DOHH2 (cell line): ENCODE data around the gene RIPOR2.

Experiments
- H3F3A ChIP-seq: fragments of 200-600 bp; sonication (generic), shearing (Covaris generic); 2 replicates; pipeline ENCODE4 v1.6.0; 2016; ENCODE audit warnings: antibody characterized with exemption, mild to moderate bottlenecking; ENCODE audit not compliant: control insufficient read depth, insufficient read depth
- H3K27ac ChIP-seq: fragments of 200-600 bp; sonication (generic); 2 replicates; pipeline ENCODE4 v1.5.1; 2014; ENCODE audit warnings: low read depth, mild to moderate bottlenecking, low read length, moderate library complexity
- H3K27me3 ChIP-seq: fragments of 200-600 bp; sonication (generic); 2 replicates; pipeline ENCODE4 v1.6.1; 2014; ENCODE audit warnings: mild to moderate bottlenecking, low read length, mixed read lengths; ENCODE audit not compliant: control insufficient read depth
- H3K36me3 ChIP-seq: fragments of 200-600 bp; sonication (generic); 2 replicates; pipeline ENCODE4 v1.6.1; 2014; ENCODE audit warnings: mild to moderate bottlenecking, low read length, moderate library complexity, mixed read lengths; ENCODE audit not compliant: control insufficient read depth
- H3K4me1 ChIP-seq: fragments of 200-600 bp; sonication (generic); 2 replicates; pipeline ENCODE4 v1.6.1; 2014; ENCODE audit warnings: mild to moderate bottlenecking, low read length, mixed read lengths; ENCODE audit not compliant: control insufficient read depth
- H3K4me2 ChIP-seq: fragments of 200-600 bp; sonication (generic); 2 replicates; pipeline ENCODE4 v1.6.0; 2014; ENCODE audit warnings: mild to moderate bottlenecking, low read length, moderate library complexity
- H3K4me3 ChIP-seq: fragments of 200-600 bp; sonication (generic); 2 replicates; pipeline ENCODE4 v1.5.1; 2014; ENCODE audit warnings: mild to moderate bottlenecking, low read length, mixed read lengths
- H3K79me2 ChIP-seq: fragments of 200-600 bp; sonication (generic); 2 replicates; pipeline ENCODE4 v1.6.1; 2014; ENCODE audit warnings: mild to moderate bottlenecking, low read length, mixed read lengths; ENCODE audit not compliant: control insufficient read depth
- H3K9me2 ChIP-seq: fragments of 200-600 bp; sonication (generic); replicated peaks from 2 replicates; pipeline ENCODE4 v1.6.1; 2014; ENCODE audit warnings: mild to moderate bottlenecking, low read length, mixed read lengths; ENCODE audit not compliant: control insufficient read depth
- H3K9me3 ChIP-seq: fragments of 200-600 bp; sonication (generic); 2 replicates; pipeline ENCODE4 v1.6.1; 2014; ENCODE audit warnings: antibody characterized with exemption, low read length, mixed read lengths; ENCODE audit not compliant: control insufficient read depth, insufficient read depth
- H4K20me1 ChIP-seq: fragments of 200-600 bp; sonication (generic); 2 replicates; pipeline ENCODE4 v1.6.0; 2014; ENCODE audit warnings: low read depth, mild to moderate bottlenecking, antibody characterized with exemption, low read length, moderate library complexity; ENCODE audit not compliant: control insufficient read depth, insufficient read depth
- EZH2phosphoT487 ChIP-seq: fragments of 200-600 bp; sonication (generic); IDR thresholded peaks from 2 replicates; pipeline ENCODE4 v1.6.1; 2017; ENCODE audit warnings: borderline replicate concordance, mild to moderate bottlenecking, antibody characterized with exemption, low read length, moderate library complexity, mixed read lengths
- TF ChIP-seq, protein P1 (sequence below): fragments of 200-600 bp; sonication (generic); IDR thresholded peaks from one replicate; pipeline ENCODE4 v1.5.1; 2014; ENCODE audit warnings: antibody characterized with exemption, mild to moderate bottlenecking, low read depth, low read length; ENCODE audit not compliant: poor library complexity, severe bottlenecking

Gene RIPOR2

DNA sequence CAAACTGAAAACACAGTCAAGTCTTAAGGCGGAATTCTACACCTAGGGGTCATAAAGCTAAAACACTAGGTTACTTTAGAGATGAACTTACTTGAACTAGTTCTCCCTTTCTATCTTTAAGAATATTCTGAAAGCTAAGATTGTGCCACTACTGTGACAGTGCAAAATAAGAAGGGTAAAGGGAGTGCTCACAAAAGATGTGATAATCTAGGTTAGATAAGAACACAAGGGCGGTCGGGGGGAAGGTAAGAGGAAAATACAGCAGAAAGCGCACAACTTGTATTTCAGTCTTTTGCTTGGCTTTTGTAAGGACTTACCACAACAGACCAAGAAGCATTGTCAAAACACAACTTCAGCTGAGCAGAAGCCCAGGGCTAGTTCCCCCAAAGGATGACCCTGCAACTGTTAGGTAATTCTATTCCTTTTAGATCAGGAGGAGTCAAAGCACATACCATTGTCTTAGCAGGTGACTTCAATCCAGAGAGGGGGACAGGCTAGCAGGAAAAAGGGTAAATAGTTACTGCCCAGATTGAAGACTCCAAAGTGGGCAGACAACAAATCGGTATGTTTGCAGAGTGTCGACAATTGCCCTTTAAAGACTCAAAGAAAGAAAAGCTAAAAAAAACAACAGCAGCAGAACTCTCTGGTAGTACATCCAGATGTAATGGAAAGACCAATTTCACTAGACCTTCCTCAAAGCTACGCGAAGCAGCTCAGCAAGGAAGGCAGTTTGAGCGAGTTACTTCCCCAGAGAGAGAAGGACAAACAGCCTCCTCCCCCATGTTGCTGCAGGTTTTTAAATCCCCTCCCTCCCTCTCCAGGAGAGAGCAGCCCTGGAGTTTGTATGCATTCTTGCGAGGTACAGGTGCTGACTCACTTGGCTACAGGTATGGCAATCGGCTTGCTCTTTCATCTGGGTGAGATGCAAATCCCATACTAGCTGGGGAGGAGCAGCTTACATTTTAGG is 59.0 kb downstream of the RIPOR2 start:
- peaks cover 55% of the 10 kb centered on the region for H3K79me2 ChIP-seq
- no peak for TF ChIP-seq EZH2phosphoT487
- TF ChIP-seq, protein P1, sequence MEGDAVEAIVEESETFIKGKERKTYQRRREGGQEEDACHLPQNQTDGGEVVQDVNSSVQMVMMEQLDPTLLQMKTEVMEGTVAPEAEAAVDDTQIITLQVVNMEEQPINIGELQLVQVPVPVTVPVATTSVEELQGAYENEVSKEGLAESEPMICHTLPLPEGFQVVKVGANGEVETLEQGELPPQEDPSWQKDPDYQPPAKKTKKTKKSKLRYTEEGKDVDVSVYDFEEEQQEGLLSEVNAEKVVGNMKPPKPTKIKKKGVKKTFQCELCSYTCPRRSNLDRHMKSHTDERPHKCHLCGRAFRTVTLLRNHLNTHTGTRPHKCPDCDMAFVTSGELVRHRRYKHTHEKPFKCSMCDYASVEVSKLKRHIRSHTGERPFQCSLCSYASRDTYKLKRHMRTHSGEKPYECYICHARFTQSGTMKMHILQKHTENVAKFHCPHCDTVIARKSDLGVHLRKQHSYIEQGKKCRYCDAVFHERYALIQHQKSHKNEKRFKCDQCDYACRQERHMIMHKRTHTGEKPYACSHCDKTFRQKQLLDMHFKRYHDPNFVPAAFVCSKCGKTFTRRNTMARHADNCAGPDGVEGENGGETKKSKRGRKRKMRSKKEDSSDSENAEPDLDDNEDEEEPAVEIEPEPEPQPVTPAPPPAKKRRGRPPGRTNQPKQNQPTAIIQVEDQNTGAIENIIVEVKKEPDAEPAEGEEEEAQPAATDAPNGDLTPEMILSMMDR = no peak
- peaks cover 88% of the 10 kb centered on the region for H3K36me3 ChIP-seq
- no peaks in the 10 kb centered on the region; the same call in 1 of the 2 replicates for H3F3A ChIP-seq
- H3K4me3 ChIP-seq = no peak overlapping the region
- no peaks in the 10 kb centered on the region for H4K20me1 ChIP-seq
- H3K27me3 ChIP-seq = no peaks in the 10 kb centered on the region
- no peaks in the 10 kb centered on the region for H3K9me2 ChIP-seq
- peaks cover 49% of the 10 kb centered on the region for H3K4me1 ChIP-seq
- H3K9me3 ChIP-seq = peaks cover 10% of the 10 kb centered on the region; the same call in 1 of the 2 replicates
- no peak overlapping the region for H3K4me2 ChIP-seq
- H3K27ac ChIP-seq = no peak overlapping the region

DNA sequence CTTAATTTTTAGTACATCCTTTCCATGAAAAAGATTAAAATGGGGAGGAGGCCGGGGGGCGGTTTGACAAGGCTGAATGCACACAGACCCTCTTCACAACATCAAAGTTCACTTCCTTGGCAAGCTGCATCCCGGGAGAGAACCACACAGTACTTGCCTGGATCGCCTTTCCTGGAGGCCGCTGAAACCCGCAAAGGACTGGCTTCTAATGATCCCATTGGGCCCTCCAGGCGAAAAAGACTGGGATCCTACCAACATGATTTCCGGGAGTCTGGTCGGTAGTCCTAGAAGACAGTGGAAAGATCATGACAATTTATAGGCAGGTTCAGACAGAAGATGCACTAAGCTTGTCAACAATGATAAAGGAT is 60.2 kb downstream of the RIPOR2 start:
- H3K36me3 ChIP-seq = peaks cover 90% of the 10 kb centered on the region
- no peaks in the 10 kb centered on the region for H4K20me1 ChIP-seq
- no peak for TF ChIP-seq EZH2phosphoT487
- TF ChIP-seq, protein P1 = no peak
- no peak overlapping the region for H3K4me2 ChIP-seq
- peaks cover 10% of the 10 kb centered on the region; the same call in 1 of the 2 replicates for H3K9me3 ChIP-seq
- H3K79me2 ChIP-seq = peaks cover 42% of the 10 kb centered on the region
- no peaks in the 10 kb centered on the region; the same call in 1 of the 2 replicates for H3F3A ChIP-seq
- no peak overlapping the region for H3K27ac ChIP-seq
- H3K4me1 ChIP-seq = peaks cover 39% of the 10 kb centered on the region
- no peaks in the 10 kb centered on the region for H3K27me3 ChIP-seq
- no peak overlapping the region for H3K4me3 ChIP-seq
- no peaks in the 10 kb centered on the region for H3K9me2 ChIP-seq

DNA sequence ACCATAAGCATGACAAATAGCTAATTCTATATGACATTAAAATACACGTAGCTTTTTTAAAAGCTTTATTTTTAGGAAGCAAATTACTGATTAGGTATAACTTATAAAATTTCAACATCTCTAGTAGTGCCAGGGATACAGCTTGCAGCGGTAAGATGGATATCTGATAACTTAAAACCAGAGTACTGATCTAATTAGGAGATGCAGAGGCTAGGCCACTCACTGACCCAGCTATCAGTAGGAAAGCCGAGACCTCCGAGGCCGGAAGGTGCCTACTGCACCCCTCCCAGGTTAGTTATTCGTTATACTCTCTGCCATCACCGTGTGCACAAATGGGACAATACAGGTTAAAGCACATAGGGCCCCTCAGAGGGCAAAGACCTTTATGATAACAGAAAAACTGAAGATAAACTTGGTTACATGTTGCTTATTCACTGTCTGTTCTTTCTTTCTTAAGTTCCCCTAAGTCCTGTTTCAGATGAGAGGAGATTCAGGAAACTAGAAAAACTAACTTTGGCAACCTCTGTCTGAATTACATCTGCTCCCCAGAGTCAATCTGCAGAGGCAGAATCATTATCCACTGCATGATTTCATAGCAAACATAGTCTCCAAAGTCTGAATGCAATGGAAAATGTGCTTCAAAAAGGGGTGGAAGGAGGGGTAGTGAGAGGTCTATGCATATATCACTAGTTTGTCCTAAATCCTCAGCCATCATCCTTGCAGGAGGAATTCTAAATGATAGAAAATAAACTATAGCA is 60.8 kb downstream of the RIPOR2 start:
- Histone ChIP-seq H3F3A (no peaks in the 10 kb centered on the region; the same call in 1 of the 2 replicates), H4K20me1 (no peaks in the 10 kb centered on the region), H3K9me3 (peaks cover 10% of the 10 kb centered on the region; the same call in 1 of the 2 replicates), H3K9me2 (no peaks in the 10 kb centered on the region), H3K27me3 (no peaks in the 10 kb centered on the region), H3K27ac (no peak overlapping the region), H3K4me1 (peaks cover 43% of the 10 kb centered on the region), H3K79me2 (peaks cover 38% of the 10 kb centered on the region), H3K4me2 (no peak overlapping the region), H3K4me3 (no peak overlapping the region), H3K36me3 (peaks cover 92% of the 10 kb centered on the region)
- TF ChIP-seq EZH2phosphoT487 = no peak
- TF ChIP-seq, protein P1 = no peak
